Endodermal cell (in vitro differentiated cells): ENCODE results near the gene SLC9A7. TPM values are rescaled to one million over a fixed set of nuclear protein-coding genes. Genes with fewer than 3 reads are reported as not detected.

Experiments
- DNase-seq: peaks from one replicate; pipeline ENCODE4 v3.0.0-alpha.2; 2017
- H3K27ac ChIP-seq: 2 replicates; pipeline ENCODE4 v1.5.1; 2013; ENCODE audit warnings: mild to moderate bottlenecking, low read depth, low read length, moderate library complexity
- H3K27me3 ChIP-seq: 2 replicates; pipeline ENCODE4 v1.6.1; 2013; ENCODE audit warnings: mild to moderate bottlenecking, low read length, moderate library complexity; ENCODE audit not compliant: insufficient read depth, control insufficient read depth, poor library complexity, severe bottlenecking
- H3K36me3 ChIP-seq: 2 replicates; pipeline ENCODE4 v1.7.0; 2013; ENCODE audit warnings: mild to moderate bottlenecking, low read length, moderate library complexity; ENCODE audit not compliant: control insufficient read depth, insufficient read depth
- H3K4me1 ChIP-seq: one replicate; pipeline ENCODE4 v1.7.0; 2013; ENCODE audit warnings: low read length; ENCODE audit not compliant: control insufficient read depth, insufficient read depth
- H3K4me3 ChIP-seq: 2 replicates; pipeline ENCODE4 v1.5.1; 2013; ENCODE audit warnings: mild to moderate bottlenecking, low read length, moderate library complexity
- H3K9ac ChIP-seq: 2 replicates; pipeline ENCODE4 v1.6.1; 2013; ENCODE audit warnings: mild to moderate bottlenecking, low read length, moderate library complexity; ENCODE audit not compliant: poor library complexity, severe bottlenecking; ENCODE audit errors: extremely low read depth
- H3K9me3 ChIP-seq: 2 replicates; pipeline ENCODE4 v1.6.1; 2013; ENCODE audit warnings: mild to moderate bottlenecking, low read length, moderate library complexity; ENCODE audit not compliant: control insufficient read depth
- H3K27ac Mint-ChIP-seq: 2 replicates; pipeline ENCODE4 v1.8.0; 2020; ENCODE audit warnings: mixed read lengths
- H3K27me3 Mint-ChIP-seq: 2 replicates; pipeline ENCODE4 v1.8.0; 2021; ENCODE audit warnings: mild to moderate bottlenecking, mixed read lengths; ENCODE audit not compliant: insufficient read depth
- H3K36me3 Mint-ChIP-seq: 2 replicates; pipeline ENCODE4 v1.8.0; 2020; ENCODE audit warnings: low read depth, mixed read lengths
- H3K4me1 Mint-ChIP-seq: 2 replicates; pipeline ENCODE4 v1.8.0; 2020; ENCODE audit warnings: mixed read lengths
- H3K4me3 Mint-ChIP-seq: 2 replicates; pipeline ENCODE4 v1.8.0; 2020; ENCODE audit warnings: mild to moderate bottlenecking, moderate library complexity, mixed read lengths
- H3K9me3 Mint-ChIP-seq: 2 replicates; pipeline ENCODE4 v1.8.0; 2020; ENCODE audit warnings: mild to moderate bottlenecking, mixed read lengths
- CTCF ChIP-seq: fragments of 200-600 bp; sonication (generic); conservative IDR thresholded peaks from 2 replicates; pipeline ENCODE4 v1.5.0; 2021; ENCODE audit warnings: antibody characterized with exemption, mild to moderate bottlenecking
- WGBS, 2 experiments: methylation state at CpG; one replicate each; pipeline versions ENCODE4 v1.1.5 to v1.1.7; 2013; ENCODE audit warnings: missing lambda C conversion rate in 2 of 2, mixed read lengths in 1 of 2; ENCODE audit not compliant: insufficient coverage in 1 of 2, insufficient read length in 1 of 2; 5-methylcytosine and 5-hydroxymethylcytosine counted together
- total RNA-seq, 2 donors: library from RNA; stranded (reverse); fragmentation: NEBNext Ultra II Directional in 1 of 2; extraction: Animal tissue kit (Norgen Biotek cat#: 25700) in 1 of 2; gene quantifications; 2 replicates in 1 of 2; 3 replicates in 1 of 2; pipeline ENCODE4 v1.2.1, GENCODE V29; 2021

The SLC9A7 gene
- total RNA-seq, 2 donors from 2014 or later = 23.7 to 25.3 TPM

DNA sequence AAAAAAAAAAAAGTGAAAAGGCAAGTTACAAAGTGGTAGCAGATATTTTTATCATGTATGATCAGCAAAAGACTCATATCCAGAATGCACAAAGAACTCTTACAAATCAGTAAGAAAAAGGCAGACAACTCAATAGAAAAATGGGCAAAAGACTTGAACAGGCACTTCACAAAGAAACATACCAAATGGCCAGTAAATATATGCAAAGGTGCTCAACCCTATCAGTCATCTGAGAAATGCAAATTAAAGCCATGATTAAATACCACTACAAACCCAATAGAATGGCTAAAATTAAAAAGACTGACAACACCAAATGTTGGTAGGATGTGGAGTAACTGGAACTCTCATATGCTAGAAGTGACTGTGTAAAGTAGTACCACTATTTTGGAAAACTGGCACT is 140.0 kb downstream of the SLC9A7 start:
- Mint-ChIP-seq H3K27me3 (no peaks in the 10 kb centered on the region), H3K27ac (no peak overlapping the region), H3K4me1 (no peaks in the 10 kb centered on the region), H3K4me3 (no peak overlapping the region), H3K9me3 (peaks cover 61% of the 10 kb centered on the region), H3K36me3 (peaks cover 45% of the 10 kb centered on the region)
- no peak overlapping the region for H3K27ac ChIP-seq
- H3K27me3 ChIP-seq = no peaks in the 10 kb centered on the region
- DNase-seq = no peak
- peaks cover 10% of the 10 kb centered on the region for H3K9me3 ChIP-seq
- H3K4me1 ChIP-seq = no peaks in the 10 kb centered on the region
- TF ChIP-seq CTCF = no peak
- peaks cover 28% of the 10 kb centered on the region for H3K36me3 ChIP-seq
- no peak overlapping the region for H3K4me3 ChIP-seq
- no peak overlapping the region for H3K9ac ChIP-seq

GRCh38 chrX:46617906-46618305 is 141.0 kb downstream of the SLC9A7 start:
- no peaks in the 10 kb centered on the region for H3K4me1 Mint-ChIP-seq
- peaks cover 10% of the 10 kb centered on the region for H3K9me3 ChIP-seq
- H3K36me3 ChIP-seq = peaks cover 35% of the 10 kb centered on the region
- H3K27me3 ChIP-seq = no peaks in the 10 kb centered on the region
- no peak overlapping the region for H3K27ac ChIP-seq
- H3K27ac Mint-ChIP-seq = no peak overlapping the region
- DNase-seq = no peak
- H3K27me3 Mint-ChIP-seq = no peaks in the 10 kb centered on the region
- TF ChIP-seq CTCF = no peak
- H3K9ac ChIP-seq = no peak overlapping the region
- H3K4me3 ChIP-seq = no peak overlapping the region
- no peak overlapping the region for H3K4me3 Mint-ChIP-seq
- peaks cover 64% of the 10 kb centered on the region for H3K9me3 Mint-ChIP-seq
- peaks cover 52% of the 10 kb centered on the region for H3K36me3 Mint-ChIP-seq
- H3K4me1 ChIP-seq = no peaks in the 10 kb centered on the region

DNA sequence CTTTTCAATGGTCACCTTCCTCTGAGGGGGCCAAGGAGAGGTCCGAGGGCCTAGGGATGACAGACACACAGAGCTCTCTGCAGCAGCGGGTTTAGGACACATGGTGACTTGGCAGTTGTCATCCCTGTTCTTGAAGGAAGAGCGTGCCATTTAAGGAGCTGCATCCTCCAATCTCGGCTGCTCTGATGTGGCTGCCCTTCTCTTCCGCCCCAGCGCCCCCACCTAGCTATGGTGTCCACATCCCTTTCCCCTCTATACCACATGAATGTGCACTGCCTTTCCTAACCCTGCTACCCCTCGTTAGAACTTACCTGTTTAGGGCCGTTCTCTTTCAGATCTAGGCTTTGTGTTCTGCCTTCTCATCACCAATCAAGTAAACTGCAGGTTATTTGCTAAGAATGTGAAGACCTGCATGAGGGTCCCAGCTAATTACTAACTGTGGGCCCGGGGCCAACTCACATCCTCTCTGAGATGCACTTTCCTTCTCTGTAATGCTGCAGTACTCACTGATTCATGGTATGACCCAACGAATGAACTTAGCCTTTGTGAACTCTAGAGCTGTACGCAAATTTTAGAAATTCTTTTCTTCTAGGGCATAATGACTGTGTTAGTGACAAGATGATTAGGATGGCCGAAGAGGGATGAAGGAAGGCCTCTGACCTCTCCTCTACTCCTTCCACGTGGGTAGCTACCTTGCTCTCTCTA is 147.1 kb downstream of the SLC9A7 start:
- H3K9me3 Mint-ChIP-seq = peaks cover 57% of the 10 kb centered on the region
- no peak for DNase-seq
- no peaks in the 10 kb centered on the region for H3K4me1 ChIP-seq
- no peak overlapping the region for H3K4me3 Mint-ChIP-seq
- no peaks in the 10 kb centered on the region for H3K4me1 Mint-ChIP-seq
- H3K36me3 Mint-ChIP-seq = peaks cover 24% of the 10 kb centered on the region
- no peaks in the 10 kb centered on the region for H3K9me3 ChIP-seq
- H3K27ac Mint-ChIP-seq = no peak overlapping the region
- H3K9ac ChIP-seq = no peak overlapping the region
- H3K27ac ChIP-seq = no peak overlapping the region
- WGBS, 2 experiments = 94 to 100% methylated on average over 1 to 11 of the region's 13 CpGs
- H3K36me3 ChIP-seq = peaks cover 12% of the 10 kb centered on the region
- TF ChIP-seq CTCF = no peak
- no peaks in the 10 kb centered on the region for H3K27me3 Mint-ChIP-seq
- no peak overlapping the region for H3K4me3 ChIP-seq
- H3K27me3 ChIP-seq = no peaks in the 10 kb centered on the region
